Fibroblast of lung (primary cell): ENCODE data around the gene SLC25A3. TPM values are rescaled to one million over a fixed set of nuclear protein-coding genes. Genes with fewer than 3 reads are reported as not detected.
"Not testable (repeated sequence)": the region's sequence is repeated elsewhere in the genome, so short reads cannot be mapped to it uniquely, and the experiment has no call there.

ENCODE experiments used
- DNase-seq, 2 donors: peaks; one replicate each; pipeline versions ENCODE4 v3.0.0 to v3.0.0-alpha.2; 2010; ENCODE audit warnings: low read depth in 2 of 2
- H2AFZ ChIP-seq: 2 replicates; pipeline ENCODE4 v1.5.1; 2012; ENCODE audit warnings: low read length, control low read depth, inconsistent platforms
- H3K27ac ChIP-seq: 2 replicates; pipeline ENCODE4 v1.5.1; 2011; ENCODE audit warnings: low read length, control low read depth; ENCODE audit not compliant: insufficient read depth
- H3K27me3 ChIP-seq: 2 replicates; pipeline ENCODE4 v1.5.1; 2011; ENCODE audit warnings: mild to moderate bottlenecking, low read length; ENCODE audit not compliant: control insufficient read depth, insufficient read depth
- H3K36me3 ChIP-seq: 2 replicates; pipeline ENCODE4 v1.5.1; 2011; ENCODE audit warnings: low read length; ENCODE audit not compliant: control insufficient read depth, insufficient read depth
- H3K4me1 ChIP-seq: 2 replicates; pipeline ENCODE4 v1.5.1; 2011; ENCODE audit warnings: low read length; ENCODE audit not compliant: control insufficient read depth, insufficient read depth; ENCODE audit errors: extremely low read depth
- H3K4me2 ChIP-seq: 2 replicates; pipeline ENCODE4 v1.5.1; 2011; ENCODE audit warnings: low read length, control low read depth; ENCODE audit not compliant: insufficient read depth; ENCODE audit errors: extremely low read depth
- H3K4me3 ChIP-seq, 4 experiments: fragments of 200-600 bp in 1 of 4; sonication (generic) in 1 of 4; replicated peaks in 1 of 4; 2 replicates each; pipeline ENCODE4 v1.5.1; 2011 to 2016; ENCODE audit warnings: low read length in 4 of 4, low read depth in 3 of 4, mild to moderate bottlenecking in 3 of 4, control low read depth in 2 of 4, inconsistent platforms in 1 of 4, mixed read lengths in 1 of 4; ENCODE audit not compliant: insufficient read depth in 1 of 4; ENCODE audit errors: control extremely low read depth in 1 of 4
- H3K79me2 ChIP-seq: 2 replicates; pipeline ENCODE4 v1.5.1; 2012; ENCODE audit warnings: mild to moderate bottlenecking, low read length, inconsistent platforms; ENCODE audit not compliant: control insufficient read depth, insufficient read depth
- H3K9ac ChIP-seq: 2 replicates; pipeline ENCODE4 v1.5.1; 2011; ENCODE audit warnings: mild to moderate bottlenecking, low read length, control low read depth; ENCODE audit not compliant: insufficient read depth
- H3K9me3 ChIP-seq: 2 replicates; pipeline ENCODE4 v1.5.1; 2012; ENCODE audit warnings: low read depth, low read length; ENCODE audit not compliant: control insufficient read depth, insufficient read depth
- H4K20me1 ChIP-seq: 2 replicates; pipeline ENCODE4 v1.5.1; 2011; ENCODE audit warnings: low read length; ENCODE audit not compliant: control insufficient read depth, insufficient read depth; ENCODE audit errors: extremely low read depth
- CTCF ChIP-seq, 2 donors: IDR thresholded peaks in 1 of 2; conservative IDR thresholded peaks in 1 of 2; 1 replicate in 1 of 2; 2 replicates in 1 of 2; pipeline ENCODE4 v1.5.1; 2011 to 2012; ENCODE audit warnings: low read length in 2 of 2, control low read depth in 1 of 2, inconsistent platforms in 1 of 2, low read depth in 1 of 2, mild to moderate bottlenecking in 1 of 2
- EZH2 ChIP-seq: IDR thresholded peaks from 2 replicates; pipeline ENCODE4 v1.5.1; 2012; ENCODE audit warnings: low read length, control low read depth, mild to moderate bottlenecking; ENCODE audit errors: missing control alignments
- polyA plus RNA-seq, 2 donors: library from polyadenylated mRNA; depleted of rRNA in 1 of 2; stranded (reverse) in 1 of 2; unstranded in 1 of 2; fragments of >200 nt; gene quantifications; 2 replicates each; pipeline ENCODE4 v1.2.1, GENCODE V29; 2011 to 2012; ENCODE audit warnings: missing spikeins in 1 of 2
- total RNA-seq: library from RNA; depleted of rRNA; stranded (reverse); fragments of >200 nt; gene quantifications from 2 replicates; pipeline ENCODE4 v1.2.1, GENCODE V29; 2014

The SLC25A3 gene
- total and polyA plus RNA-seq, 2 donors (not counting 1 experiment from before 2014, with no cell fraction given): 541 to 1,157 TPM

GRCh38 chr12:98549371-98550110 lies 43.9 kb upstream of the SLC25A3 start:
- no peak for DNase-seq
- H3K4me2 ChIP-seq: no peak overlapping the region
- H3K36me3 ChIP-seq: peaks cover 3% of the 10 kb centered on the region
- no peak overlapping the region for H3K9ac ChIP-seq
- no peaks in the 10 kb centered on the region for H3K79me2 ChIP-seq
- H2AFZ ChIP-seq: no peak overlapping the region
- TF ChIP-seq CTCF (conservative IDR thresholded peaks at IDR 0.05 in 1 of 2, IDR thresholded peaks at IDR 0.05 in 1 of 2; ENCODE audit: low read depth in 1 of 2, low read length in 2 of 2): no peak
- no peak for TF ChIP-seq EZH2
- no peaks in the 10 kb centered on the region for H3K9me3 ChIP-seq
- H3K27ac ChIP-seq: no peak overlapping the region
- no peaks in the 10 kb centered on the region for H3K4me1 ChIP-seq
- H3K4me3 ChIP-seq: no peak overlapping the region
- H3K27me3 ChIP-seq: no peaks in the 10 kb centered on the region
- no peaks in the 10 kb centered on the region for H4K20me1 ChIP-seq

- DNase-seq: no peak
- H2AFZ ChIP-seq: no peak overlapping the region
- no peaks in the 10 kb centered on the region for H3K79me2 ChIP-seq
- no peaks in the 10 kb centered on the region for H3K27me3 ChIP-seq
- no peak overlapping the region for H3K4me3 ChIP-seq
- no peak overlapping the region for H3K9ac ChIP-seq
- H3K4me1 ChIP-seq: no peaks in the 10 kb centered on the region
- TF ChIP-seq CTCF (conservative IDR thresholded peaks at IDR 0.05 in 1 of 2, IDR thresholded peaks at IDR 0.05 in 1 of 2; ENCODE audit: low read depth in 1 of 2, low read length in 2 of 2): no peak
- TF ChIP-seq EZH2: no peak
- H3K36me3 ChIP-seq: peaks cover 3% of the 10 kb centered on the region
- no peaks in the 10 kb centered on the region for H4K20me1 ChIP-seq
- H3K27ac ChIP-seq: no peak overlapping the region
- H3K4me2 ChIP-seq: no peak overlapping the region
- H3K9me3 ChIP-seq: no peaks in the 10 kb centered on the region
Observed at GRCh38 chr12:98551787-98552186, 41.7 kb upstream of the SLC25A3 start.

- not testable (repeated sequence) for H3K27me3 ChIP-seq, H3K4me3 ChIP-seq, DNase-seq, H3K9me3 ChIP-seq, H3K27ac ChIP-seq, H3K79me2 ChIP-seq, H4K20me1 ChIP-seq, H3K9ac ChIP-seq, H3K36me3 ChIP-seq, H3K4me2 ChIP-seq, H3K4me1 ChIP-seq, H2AFZ ChIP-seq
Observed at GRCh38 chr12:98558097-98558496, 35.4 kb upstream of the SLC25A3 start.
